ENCODE data around the gene CHSY1. TPM values are rescaled to one million over a fixed set of nuclear protein-coding genes. Genes with fewer than 3 reads are reported as not detected.
"Not testable (repeated sequence)": the region's sequence is repeated elsewhere in the genome, so short reads cannot be mapped to it uniquely, and the experiment has no call there.

Gene CHSY1
- total RNA-seq, 1 experiment from 2014 or later: 7.4 TPM

DNA sequence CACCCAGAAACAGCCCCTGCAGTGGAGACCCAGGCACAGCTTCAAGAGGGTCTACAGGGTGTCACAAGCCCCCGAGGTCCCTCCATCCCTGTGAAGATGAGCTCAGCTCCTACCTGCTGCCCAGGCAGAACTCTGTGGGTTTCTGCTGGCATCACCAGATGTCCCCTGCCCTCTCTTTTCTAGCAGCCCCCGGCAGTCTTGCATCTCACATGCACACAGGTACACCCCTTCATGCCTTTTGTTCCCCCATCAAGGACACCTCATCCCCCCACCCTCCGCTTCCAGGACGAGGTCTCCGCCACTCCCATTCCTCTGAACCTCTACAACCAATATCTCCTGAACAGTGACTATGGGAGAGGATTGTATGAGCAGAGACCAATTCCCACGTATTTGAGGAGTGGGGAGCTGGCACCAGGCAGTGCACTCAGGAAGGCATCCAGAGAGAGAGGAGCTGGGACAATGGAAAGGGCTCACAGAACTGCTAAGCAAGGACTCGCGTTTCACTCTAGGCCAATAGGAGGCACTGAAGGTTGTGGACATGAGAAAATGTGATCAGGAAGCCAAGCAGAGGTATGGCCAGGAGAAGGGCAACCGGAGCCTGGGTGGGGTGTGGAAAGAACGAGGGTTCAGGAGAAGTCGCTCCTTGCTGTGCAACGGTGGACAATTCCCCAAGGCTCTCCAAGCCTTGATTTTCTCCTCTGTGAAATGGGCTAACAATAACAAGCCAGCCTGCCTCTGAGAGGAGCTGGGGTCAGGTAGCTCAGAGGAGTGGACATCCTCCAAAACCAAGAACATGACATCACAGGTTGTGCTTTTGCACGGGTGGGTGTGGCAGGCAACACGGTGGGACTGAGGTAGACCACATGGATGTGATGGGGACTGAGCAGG is 115.2 kb downstream of the CHSY1 start:
- no peak for DNase-seq (ENCODE audit: low spot score)

DNA sequence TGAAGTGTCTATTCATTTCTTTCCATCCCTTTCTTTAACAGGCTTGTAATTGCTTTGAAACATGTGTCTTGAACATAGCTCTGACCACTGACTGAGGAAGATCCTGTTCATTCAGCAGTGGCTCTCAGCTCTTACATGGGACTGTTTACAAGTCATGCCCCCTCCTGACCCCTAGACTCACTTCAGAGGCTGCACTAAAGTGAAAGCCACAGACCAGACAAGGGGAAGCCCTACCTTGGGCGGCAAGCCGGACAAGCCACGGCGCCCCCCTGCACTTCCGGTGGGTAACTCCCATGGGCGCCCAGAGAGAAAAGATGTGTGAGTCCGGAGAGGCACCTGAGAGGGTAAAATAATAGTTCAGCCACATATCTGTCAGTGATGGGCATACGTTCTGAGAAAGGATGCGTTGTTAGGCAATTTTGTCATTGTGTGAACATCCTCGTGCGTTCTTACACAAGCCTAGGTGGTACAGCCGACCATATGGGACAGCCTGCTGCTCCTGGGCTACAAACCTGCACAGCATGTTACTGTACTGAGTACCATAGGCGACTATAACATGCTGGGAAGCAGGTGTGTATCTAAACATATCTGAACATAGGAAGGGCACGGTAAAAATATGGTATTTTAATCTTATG is 116.2 kb downstream of the CHSY1 start:
- DNase-seq (ENCODE audit: low spot score): no peak

DNA sequence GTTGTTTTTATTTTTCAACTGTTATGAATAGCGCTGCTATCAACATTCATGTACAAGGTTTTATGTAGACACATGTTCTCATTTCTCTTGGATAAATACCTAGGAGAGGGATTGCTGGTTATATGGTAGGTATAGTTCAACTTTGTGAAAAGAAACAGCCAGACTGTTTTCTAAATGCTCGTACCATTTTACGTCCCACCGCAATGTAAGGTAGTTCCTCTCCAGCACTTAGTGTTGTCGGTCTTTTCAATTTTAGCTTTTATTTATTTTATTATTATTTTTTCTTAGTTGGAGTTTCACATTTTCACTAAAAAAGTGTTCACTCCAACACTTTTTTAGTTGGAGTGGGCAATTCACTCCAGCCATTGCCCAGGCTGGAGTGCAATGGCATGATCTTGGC is 117.1 kb downstream of the CHSY1 start:
- DNase-seq (ENCODE audit: low spot score): no peak

DNA sequence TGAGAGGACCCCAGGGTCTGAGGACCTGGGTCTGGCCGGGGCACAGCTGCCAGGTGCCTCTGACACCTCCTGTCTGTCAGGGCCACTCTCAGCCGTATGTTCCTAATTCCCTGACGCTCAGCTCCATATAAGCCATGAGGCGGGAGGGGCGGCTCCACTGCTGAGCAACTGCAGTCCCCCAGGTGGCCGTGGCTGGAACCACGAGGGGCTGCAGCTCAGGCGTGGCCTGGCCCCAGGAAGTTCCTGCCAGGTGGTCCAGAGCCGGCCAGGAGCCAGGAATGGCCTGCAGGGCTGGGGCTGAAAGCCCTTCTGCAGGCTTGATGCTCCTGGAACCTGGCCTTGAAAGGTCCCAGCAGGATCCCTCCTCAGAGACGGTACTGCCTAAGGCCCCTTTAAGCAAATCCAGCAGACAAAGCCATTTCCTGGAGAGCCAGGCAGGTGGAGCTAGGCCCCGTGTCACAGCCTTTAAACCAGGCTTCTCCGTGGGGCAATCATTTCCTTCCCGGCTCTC is 118.0 kb downstream of the CHSY1 start:
- no peak for DNase-seq (ENCODE audit: low spot score)

DNA sequence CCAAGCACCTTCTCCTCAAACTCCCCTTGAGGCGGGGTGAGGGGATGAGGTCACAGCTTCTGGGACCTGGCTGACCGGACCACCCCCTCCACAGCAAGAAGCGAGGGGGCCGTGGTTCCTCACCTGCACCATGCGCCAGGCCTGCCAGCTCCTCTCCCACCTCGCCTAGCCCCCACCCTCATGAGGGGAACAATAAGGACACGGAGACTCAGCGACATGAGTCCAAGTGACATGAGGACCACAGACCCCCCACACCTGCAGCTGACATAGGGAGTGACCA is 118.7 kb downstream of the CHSY1 start:
- DNase-seq (ENCODE audit: low spot score): no peak

DNA sequence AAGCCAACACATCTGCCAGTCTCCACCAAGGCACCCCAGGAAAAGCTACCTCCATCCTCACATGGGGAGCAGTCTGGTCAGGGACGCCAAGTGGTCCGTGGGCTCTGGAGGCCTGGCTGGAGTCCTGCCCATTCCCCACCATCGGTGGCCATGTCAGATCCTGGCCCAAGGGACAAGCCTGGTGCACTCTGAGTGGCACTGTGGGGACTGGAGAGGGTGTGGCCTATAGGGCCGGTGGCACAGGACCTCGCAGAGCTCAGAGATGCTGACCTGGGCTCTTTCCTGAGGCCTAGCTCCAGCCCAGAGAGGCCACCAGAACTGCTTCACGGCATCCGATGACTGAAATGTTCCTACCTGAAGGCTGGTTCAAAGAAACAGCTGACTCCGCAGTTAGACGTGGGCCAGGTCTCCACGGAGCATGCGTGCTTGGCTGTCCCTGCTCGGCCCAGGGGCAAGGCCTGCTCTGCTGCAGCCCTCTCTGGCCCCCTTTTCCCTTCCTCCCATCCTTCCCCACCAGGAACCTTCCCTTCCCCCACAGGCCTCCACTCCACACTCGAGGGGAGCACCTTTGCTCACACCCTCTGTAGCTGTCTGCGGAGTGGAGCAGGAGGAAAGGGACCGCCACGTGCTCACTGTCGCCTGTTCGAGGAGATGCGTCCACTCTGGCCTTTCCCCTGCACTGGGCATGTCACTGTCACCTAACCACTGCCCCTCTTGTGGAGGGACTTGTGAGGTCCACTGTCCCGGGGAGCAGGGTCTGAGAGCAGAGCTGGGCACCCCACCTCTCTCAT is 119.3 kb downstream of the CHSY1 start:
- DNase-seq (ENCODE audit: low spot score): no peak

DNA sequence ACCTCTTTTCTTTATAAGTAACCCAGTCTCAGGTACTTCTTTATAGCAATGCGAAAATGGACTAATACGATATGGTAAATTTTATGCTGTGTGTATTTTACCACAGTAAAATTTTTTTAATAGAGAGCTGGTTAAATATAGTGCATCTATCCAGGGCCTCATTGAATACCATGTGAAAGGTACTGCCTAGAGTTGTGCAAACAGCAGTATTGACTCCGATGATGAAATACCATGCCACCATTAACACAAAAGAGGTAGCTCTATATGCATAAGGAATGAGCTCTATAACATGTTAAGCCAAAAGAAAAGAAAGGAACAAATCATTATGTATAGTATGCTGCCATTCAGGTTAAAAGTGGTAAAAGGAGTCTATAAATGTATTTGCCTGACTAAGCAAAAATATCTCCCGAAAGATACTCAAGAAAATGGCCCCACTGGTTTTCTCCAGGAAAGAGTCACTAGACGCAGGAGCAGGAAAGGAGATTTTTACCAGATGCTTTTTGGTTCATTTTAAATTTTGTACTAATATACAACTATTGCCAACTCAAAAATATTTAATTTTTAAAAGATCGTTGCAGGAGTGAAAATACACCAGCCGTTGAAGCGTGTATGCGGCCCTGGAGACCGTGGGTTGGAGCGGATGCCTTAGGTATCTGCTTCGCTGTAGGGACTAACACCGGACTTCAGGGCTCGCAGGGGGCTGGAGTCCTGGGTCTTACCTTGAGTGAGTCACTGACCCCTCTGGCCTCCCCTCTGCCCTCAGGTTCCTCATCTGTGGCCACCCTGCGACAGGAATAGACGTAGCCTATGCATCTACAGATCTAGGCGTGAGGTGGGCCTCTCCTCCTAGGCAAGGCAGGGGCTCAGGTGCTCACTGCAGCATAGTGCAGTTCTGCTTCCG is 120.1 kb downstream of the CHSY1 start:
- no peak for DNase-seq (ENCODE audit: low spot score)

DNA sequence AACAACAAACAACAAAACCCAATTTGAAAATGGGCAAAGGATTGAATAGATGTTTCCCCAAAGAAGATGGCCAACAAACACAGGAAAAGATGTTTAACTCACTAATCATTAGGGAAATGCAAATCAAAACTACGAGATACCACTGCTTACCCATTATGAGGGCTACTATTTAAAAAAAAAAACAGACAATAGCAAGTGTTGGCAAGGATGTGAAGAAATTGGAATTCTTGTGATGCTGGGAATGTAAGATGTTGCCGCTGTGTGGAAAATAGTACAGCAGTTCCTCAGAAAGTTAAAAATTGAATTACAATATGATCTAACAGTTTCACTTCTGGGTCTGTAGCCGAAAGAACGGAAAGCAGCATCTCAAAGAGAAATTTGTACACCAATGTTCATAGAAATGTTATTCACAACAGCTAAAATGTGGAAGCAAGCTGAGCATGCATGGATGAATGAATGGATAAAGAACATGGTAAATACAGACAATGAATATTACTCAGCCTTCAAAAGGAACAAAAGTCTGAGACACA is 121.9 kb downstream of the CHSY1 start:
- DNase-seq (ENCODE audit: low spot score): no peak

DNA sequence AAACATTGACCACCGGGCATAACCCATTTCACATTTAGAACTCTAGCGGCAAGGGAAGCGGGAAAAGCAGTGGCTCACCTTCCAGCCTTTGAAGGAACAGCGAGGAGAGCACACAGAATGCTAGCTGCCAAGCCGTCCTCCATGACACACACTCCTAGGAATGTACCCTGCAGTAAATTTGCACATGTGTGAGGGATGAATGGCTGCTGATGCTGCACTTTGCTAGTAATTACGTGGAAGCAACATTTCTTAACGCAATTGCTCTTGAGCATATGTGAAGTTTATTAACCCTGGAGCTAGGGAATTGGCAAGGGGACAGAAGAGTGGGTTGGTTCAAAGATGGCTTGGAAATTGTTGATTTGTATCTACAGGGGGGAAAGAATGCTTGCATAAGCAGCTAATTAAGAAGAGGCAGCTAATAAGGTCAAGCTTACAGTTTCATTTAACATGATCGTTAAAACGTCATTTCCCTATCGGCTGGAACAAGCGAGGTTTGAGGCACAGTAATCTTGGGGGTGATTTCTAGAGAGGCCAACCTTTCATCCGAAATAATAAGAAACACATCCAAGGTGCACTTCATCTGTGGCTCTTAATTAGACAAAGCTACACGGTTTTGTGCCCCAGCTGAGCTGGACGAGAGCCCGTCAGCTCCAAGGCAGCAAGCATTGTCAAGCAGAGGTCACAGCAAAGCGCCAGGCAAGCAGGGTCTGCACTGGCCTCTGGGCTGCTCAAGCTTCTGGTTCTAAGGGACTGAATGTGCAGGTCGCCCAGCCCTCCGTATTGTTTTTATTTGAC is 123.4 kb downstream of the CHSY1 start:
- no peak for DNase-seq (ENCODE audit: low spot score)

DNA sequence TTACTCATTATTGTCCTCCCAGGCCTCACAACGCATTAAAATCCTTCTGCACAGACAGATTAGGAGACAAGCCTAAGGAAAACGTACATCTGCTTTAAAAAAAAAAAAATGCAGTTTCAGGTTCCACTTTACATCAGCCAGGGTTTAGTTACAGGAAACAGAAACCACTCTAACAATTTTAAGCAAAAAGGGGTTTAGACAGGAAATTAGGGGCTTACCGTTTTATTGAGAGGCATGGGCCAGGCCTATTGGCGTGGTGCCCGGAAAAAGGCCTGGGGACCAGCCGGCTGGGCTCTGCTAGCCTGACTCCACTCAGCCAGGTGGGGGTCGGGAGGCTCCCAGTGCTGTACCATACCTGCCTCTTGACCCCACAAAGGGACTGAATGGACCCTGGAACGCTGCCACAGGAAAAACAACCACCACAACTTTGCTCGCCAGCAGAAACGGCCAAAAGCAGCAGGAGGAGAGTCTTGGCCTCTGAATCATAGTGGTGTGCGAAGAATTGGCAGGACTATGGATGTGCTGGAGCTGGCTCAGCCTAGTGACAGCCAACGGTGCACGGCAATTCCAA is 124.3 kb downstream of the CHSY1 start:
- DNase-seq (ENCODE audit: low spot score): no peak

DNA sequence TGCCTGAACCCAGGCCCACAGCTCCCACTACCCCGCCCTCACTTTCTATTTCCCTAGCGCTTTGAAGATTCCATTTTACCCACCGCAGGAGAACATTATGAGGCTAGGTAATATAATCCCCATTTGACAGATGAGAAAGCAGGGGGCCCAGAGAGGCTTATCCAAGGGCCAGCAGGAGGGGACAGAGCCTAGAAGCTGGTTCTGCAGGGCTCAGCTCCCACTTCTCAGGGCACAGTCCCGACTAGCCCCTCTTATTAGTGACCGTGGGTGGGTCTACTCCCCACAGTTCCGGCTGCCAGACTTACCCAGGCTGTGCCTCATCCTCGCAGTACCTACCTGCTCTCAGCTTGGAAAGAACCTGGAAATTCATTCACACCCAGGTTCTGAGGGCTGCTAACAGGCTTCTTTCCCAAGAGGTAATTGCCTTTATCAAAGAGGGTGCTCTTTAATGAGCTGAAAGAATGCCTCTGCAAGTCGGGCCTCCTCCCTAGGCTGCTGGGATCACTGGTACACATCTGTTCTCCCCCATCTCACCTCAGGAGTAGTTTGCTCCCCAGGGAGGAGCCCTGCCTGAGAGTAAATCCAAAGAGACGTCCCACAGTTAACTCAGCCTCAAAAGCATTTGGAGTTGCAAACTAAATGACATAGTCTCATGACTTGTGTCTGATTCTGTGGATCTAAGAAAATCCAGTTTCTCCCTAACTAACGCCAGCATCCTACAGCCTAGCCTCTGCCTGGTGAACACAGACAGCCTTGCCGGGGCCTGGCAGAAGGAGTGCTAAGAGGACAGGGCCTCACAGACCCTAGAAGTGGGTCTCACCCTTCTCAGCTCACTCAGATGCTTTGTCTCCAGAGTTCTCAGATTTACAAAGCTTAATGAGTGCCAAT is 125.0 kb downstream of the CHSY1 start:
- no peak for DNase-seq (ENCODE audit: low spot score)

DNA sequence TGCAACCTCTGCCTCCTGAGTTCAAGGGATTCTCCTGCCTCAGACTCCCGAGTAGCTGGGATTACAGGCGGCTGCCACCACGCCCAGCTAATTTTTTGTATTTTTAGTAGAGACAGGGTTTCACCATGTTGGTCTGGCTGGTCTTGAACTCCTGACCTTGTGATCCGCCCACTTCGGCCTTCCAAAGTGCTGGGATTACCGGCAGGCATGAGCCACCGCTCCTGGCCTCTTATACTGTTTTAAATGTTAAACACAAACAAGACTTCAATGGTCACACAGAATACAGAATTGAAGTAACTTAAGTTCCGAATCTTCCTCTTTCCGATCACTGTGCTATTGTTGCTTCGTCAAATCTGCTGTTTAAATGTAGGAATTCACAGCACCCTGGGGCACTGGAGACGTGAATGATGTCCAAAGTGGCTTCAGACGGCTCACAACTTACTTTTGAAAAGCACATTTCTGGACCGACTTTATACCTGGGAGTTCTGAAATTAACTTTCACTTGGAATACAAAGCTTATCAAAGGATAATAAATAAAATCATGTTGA is 125.9 kb downstream of the CHSY1 start:
- DNase-seq (ENCODE audit: low spot score): not testable (repeated sequence)

Other genes with a start within 250 kb of the CHSY1 start
- gene SELENOS, start 25.4 kb upstream of the CHSY1 start, total RNA-seq (2014; rRNA removed; shearing (Covaris generic)): 56.6 and 67.1 TPM in 2 replicates
- 57.3 and 63.0 TPM in 2 replicates for gene SNRPA1, start 43.2 kb upstream of the CHSY1 start, total RNA-seq (2014; rRNA removed; shearing (Covaris generic))
- 79.8 and 81.0 TPM in 2 replicates for gene PCSK6, start 237.7 kb upstream of the CHSY1 start, total RNA-seq (2014; rRNA removed; shearing (Covaris generic))